NB4 (cell line): Measurements from ENCODE around the gene SH2D5.

Experiments
- CTCF ChIP-seq: IDR thresholded peaks from one replicate; pipeline ENCODE4 v1.5.1; 2012; ENCODE audit warnings: low read depth, low read length
- MAX ChIP-seq: IDR thresholded peaks from 2 replicates; pipeline ENCODE4 v1.6.1; 2011; ENCODE audit warnings: low read depth, low read length
- MYC ChIP-seq: IDR thresholded peaks from 2 replicates; pipeline ENCODE4 v1.6.1; 2011; ENCODE audit warnings: low read depth, low read length
- POLR2A ChIP-seq: IDR thresholded peaks from 2 replicates; pipeline ENCODE4 v1.6.1; 2011; ENCODE audit warnings: mild to moderate bottlenecking; ENCODE audit not compliant: insufficient read length; ENCODE audit errors: extremely low read depth

GRCh38 chr1:20701847-20702246 lies 30.7 kb downstream of the SH2D5 start:
- TF ChIP-seq CTCF (no peak), POLR2A (no peak), MAX (no peak), MYC (no peak)
